ENCODE results near the gene DHTKD1.
"Not testable (repeated sequence)": the region's sequence is repeated elsewhere in the genome, so short reads cannot be mapped to it uniquely, and the experiment has no call there.

Gene DHTKD1

GRCh38 chr10:12156367-12157123, 87.8 kb downstream of the DHTKD1 start:
- no peak for DNase-seq

DNA sequence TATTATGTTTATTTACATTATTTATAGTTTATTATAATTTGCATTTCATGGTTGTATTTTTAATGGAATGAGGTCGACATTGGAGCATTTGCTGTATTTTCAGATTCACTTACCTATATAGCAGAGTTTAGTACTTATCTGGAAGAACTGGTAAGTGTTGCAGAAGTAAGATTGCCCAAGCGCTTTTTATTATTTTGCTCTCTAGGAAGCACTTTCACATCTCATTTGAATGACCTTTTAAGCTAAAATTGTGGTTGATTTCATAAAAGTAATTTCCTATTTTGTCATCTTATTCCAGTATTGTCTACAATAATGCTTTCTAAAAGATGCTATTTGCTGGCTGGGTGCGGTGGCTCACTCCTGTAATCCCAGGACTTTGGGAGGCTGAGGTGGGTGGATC, 89.4 kb downstream of the DHTKD1 start:
- peak; percentile 78 to 89 for DNase-seq

- DNase-seq = no peak
Observed at GRCh38 chr10:12160664-12161063, 91.9 kb downstream of the DHTKD1 start.

DNA sequence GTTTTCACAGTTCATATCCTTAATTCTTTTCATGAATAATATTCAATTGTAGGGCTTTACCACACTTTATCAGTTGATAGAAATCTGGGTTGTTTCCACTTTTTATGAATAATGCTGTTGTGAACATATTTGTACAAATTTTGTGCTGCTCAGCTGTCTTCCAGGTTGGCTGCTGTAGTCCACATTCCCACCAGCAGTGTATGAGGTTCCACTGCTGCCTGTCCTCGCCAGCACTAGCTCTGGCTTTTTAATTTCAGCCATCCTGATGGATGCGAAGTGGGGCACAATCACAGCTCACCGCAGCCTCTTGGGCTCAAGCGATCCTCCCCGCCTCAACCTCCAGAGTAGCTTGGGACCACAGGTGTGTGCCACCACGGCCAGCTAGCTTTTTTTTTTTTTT, 94.2 kb downstream of the DHTKD1 start:
- no peak for DNase-seq

GRCh38 chr10:12164085-12164484, 95.3 kb downstream of the DHTKD1 start:
- DNase-seq = no peak

DNA sequence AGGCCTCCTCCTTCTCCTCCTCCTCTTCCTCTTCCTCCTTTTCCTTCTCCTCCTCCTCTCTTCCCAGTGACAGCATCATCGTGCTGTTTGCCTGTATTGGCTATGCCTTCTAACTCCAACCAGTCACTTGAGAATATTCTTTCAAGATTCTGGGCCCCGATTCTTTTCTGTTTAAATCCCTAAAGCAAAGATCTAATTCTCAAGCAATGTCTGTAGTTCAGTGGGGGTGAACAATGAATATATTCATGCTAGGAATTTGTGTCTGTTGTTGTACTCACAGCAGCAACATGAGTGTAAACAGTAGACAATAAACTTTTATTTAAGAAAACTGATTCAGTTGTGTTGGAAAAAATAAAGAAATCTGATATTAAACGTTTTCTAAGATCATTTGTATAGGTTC, 96.3 kb downstream of the DHTKD1 start:
- no peak for DNase-seq

DNA sequence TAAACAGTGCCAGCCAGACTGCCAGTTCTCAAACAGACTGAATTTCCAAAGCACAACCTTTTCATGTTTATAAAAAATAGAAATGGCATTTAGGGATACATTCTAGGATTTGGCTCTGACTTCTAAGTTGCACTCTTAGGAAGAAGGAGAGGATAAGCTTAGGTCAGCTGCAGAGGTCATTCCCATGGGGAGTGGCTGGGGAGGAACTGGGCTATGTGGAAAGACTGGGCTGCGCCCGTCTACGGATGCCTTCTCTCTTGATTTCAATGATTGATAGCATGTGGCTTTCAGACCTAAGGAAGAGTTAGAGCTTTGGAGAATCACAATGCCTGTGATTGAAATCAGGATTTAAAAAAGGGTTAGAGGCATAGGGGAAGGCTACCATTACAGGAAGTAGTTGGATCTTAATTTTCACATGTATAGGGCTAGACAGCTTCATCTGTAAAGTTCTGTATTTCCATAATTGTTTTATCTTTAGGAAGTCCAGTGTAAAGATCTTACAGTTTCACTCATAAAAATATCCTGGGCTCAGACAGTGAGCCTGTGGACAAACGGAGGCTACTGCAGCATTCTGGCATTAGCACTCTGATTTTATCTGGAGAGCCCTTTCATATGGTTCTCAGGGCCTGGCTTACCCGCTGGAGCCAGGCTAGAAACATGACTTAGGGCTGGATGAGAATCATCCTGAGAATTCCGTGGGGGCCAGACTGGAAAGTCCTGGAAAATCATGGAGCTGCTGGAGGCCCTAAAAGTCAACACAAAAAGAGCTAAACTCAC, 97.4 kb downstream of the DHTKD1 start:
- DNase-seq = no peak

- not testable (repeated sequence) for DNase-seq
Observed at GRCh38 chr10:12171512-12171911, 102.8 kb downstream of the DHTKD1 start.
